Right lobe of liver (tissue), 4 donors: ENCODE measurements around the gene MROH2A.

ENCODE experiments used
- POLR2A ChIP-seq: fragments of 450-650 bp; IDR thresholded peaks from one replicate; pipeline ENCODE4 v1.6.1; 2017; ENCODE audit warnings: antibody characterized with exemption, mild to moderate bottlenecking
- TF ChIP-seq, protein P1 (sequence below), 4 donors: fragments of 200-600 bp in 3 of 4; fragments of 450-650 bp in 1 of 4; IDR thresholded peaks; one replicate each; pipeline versions ENCODE4 v1.5.1 to v1.8.0; 2016 to 2022; ENCODE audit warnings: antibody characterized with exemption in 4 of 4, mild to moderate bottlenecking in 2 of 4
- donor health status: DM: no; HTN: no; CAD: no.
- donor health status: DM: no; HTN: no; CAD: no.
- donor health status: DM: no; HTN: yes; CAD: no.

DNA sequence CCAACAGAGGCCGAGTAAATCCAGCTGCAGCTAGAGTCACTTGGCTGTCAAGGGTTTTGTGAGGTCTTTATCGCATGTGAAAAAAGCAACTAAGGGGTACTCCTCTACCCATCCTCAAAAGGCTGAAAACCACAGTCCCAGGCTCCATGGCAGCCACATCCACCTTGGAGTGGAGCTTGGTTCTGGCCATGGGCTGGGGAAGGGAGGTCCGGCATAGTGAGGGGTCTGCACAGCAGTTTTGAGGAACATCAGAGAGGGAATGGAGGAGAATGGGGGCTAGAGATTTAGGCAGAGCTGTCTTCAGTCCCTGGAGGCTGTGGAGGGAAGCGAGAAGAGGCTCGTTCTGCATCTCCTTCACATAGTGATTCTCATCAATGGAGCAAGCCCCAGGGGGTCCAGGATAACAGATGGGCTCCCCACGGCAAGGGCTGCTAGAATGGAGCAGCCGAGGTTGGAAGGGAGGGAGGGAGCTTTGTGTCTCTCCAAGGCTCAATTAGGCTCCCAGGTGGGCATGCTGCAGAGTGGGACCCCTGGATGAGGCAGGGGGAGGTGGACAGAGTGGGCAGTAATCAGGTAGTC is 21.0 kb downstream of the MROH2A start:
- TF ChIP-seq, protein P1, sequence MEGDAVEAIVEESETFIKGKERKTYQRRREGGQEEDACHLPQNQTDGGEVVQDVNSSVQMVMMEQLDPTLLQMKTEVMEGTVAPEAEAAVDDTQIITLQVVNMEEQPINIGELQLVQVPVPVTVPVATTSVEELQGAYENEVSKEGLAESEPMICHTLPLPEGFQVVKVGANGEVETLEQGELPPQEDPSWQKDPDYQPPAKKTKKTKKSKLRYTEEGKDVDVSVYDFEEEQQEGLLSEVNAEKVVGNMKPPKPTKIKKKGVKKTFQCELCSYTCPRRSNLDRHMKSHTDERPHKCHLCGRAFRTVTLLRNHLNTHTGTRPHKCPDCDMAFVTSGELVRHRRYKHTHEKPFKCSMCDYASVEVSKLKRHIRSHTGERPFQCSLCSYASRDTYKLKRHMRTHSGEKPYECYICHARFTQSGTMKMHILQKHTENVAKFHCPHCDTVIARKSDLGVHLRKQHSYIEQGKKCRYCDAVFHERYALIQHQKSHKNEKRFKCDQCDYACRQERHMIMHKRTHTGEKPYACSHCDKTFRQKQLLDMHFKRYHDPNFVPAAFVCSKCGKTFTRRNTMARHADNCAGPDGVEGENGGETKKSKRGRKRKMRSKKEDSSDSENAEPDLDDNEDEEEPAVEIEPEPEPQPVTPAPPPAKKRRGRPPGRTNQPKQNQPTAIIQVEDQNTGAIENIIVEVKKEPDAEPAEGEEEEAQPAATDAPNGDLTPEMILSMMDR (IDR thresholded peaks at IDR 0.05), result no peak
- TF ChIP-seq POLR2A, result no peak
